Activated CD4-positive, alpha-beta T cell treated with anti-CD3 and anti-CD28 coated beads for 36 hours (primary cell): ENCODE results near the gene MGMT. TPM values are rescaled to one million over a fixed set of nuclear protein-coding genes. Genes with fewer than 3 reads are reported as not detected.

Experiments used
- ATAC-seq: fragments of 200-7000 bp; cut with Tn5 transposase; one replicate; pipeline ENCODE4 v1.10.0; 2021; ENCODE audit warnings: mild to moderate bottlenecking, moderate library complexity
- CTCF ChIA-PET: fragments of 350-600 bp; sonication (Branson Sonifier 250); formaldehyde crosslinking; loops from one replicate; lab custom pipeline; 2021; ENCODE audit warnings: antibody characterized with exemption; lab: Charles Lee
- POLR2A ChIA-PET: fragments of 350-600 bp; sonication (Branson Sonifier 250); formaldehyde crosslinking; loops from one replicate; lab custom pipeline; 2021; ENCODE audit warnings: antibody characterized with exemption, inconsistent platforms; lab: Charles Lee
- DNase-seq: peaks from one replicate; pipeline ENCODE4 v3.0.0-alpha.2; 2020
- H3K27ac Mint-ChIP-seq: one replicate; pipeline ENCODE4 v1.8.0; 2021; ENCODE audit warnings: mixed read lengths
- H3K27me3 Mint-ChIP-seq: one replicate; pipeline ENCODE4 v1.8.0; 2021; ENCODE audit warnings: mixed read lengths
- H3K36me3 Mint-ChIP-seq: one replicate; pipeline ENCODE4 v1.8.0; 2021; ENCODE audit warnings: low read depth, mixed read lengths
- H3K4me1 Mint-ChIP-seq: one replicate; pipeline ENCODE4 v1.8.0; 2021; ENCODE audit warnings: mixed read lengths
- H3K4me3 Mint-ChIP-seq: one replicate; pipeline ENCODE4 v1.8.0; 2021; ENCODE audit warnings: mild to moderate bottlenecking, moderate library complexity, mixed read lengths
- H3K9me3 Mint-ChIP-seq: one replicate; pipeline ENCODE4 v1.8.0; 2021; ENCODE audit warnings: low read depth, mixed read lengths
- intact Hi-C, 2 experiments: fragments of 100-400 bp; cut with DNase I in 1 of 2; cut with micrococcal nuclease in 1 of 2; formaldehyde crosslinking; loops; one replicate each; pipeline versions ENCODE4 v1.14.2 to v1.15.1; 2022 to 2024; cut with DNase I, micrococcal nuclease
- total RNA-seq, 2 experiments: library from RNA; stranded (reverse); gene quantifications; one replicate each; pipeline ENCODE4 v1.2.3, GENCODE V29; 2021

Gene MGMT
- total RNA-seq, 2 experiments from 2014 or later = 18.0 to 22.8 TPM

DNA sequence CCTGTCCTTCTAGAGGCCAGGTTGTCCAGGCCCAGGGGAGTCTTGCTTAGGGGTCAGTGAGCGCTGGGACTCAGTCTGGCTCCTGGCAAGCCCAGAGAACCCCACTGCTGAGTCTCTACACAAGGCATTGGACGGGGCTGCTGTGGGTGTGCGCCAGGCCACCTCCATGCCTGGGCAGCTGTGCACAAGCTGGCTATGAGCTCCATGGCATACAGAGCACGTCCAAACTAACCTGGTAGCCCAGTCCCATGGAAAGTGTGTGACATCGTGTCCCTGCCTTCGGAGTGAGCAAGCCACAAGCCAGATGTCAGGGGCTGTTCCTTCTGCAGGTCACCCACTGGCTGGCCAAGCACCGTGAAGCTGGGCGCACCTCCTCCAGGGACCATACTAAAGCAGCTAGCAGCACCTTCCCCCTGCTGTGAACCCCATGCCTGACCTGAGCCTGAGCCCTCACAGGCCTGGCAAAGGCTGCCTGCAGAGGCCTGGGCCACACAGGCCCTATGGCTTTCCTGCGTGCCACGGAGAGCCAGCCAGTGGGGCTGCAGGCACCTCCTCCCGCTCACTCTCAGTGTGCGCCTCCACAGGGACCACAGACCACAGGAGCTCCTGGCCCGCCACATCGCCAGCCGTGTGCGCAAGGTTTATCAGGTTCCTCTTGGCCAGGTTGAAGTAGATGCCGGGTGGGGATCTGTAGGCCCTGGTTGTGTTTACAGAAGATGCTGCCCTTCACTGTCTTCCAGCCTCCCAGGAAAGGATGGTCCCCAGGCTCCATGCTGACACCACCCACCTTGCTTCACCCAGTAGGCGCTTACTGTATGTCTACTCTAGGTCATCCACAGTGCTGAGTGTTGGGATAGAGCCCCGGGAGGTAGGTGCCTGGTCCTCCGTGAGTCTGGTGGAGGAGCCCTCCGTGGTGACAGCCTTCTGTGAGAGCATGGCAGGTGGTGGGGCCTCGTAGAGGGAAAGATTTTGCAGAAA is 277.4 kb downstream of the MGMT start:
- Mint-ChIP-seq H3K27ac (no peak overlapping the region), H3K27me3 (no peaks in the 10 kb centered on the region), H3K4me3 (no peak overlapping the region), H3K36me3 (peaks cover 48% of the 10 kb centered on the region), H3K9me3 (peaks cover 33% of the 10 kb centered on the region), H3K4me1 (no peaks in the 10 kb centered on the region)
- CTCF ChIA-PET = no interaction called here
- POLR2A ChIA-PET = no interaction called here
- intact Hi-C loops = no loop called here
- no peak for DNase-seq
- ATAC-seq = no peak

DNA sequence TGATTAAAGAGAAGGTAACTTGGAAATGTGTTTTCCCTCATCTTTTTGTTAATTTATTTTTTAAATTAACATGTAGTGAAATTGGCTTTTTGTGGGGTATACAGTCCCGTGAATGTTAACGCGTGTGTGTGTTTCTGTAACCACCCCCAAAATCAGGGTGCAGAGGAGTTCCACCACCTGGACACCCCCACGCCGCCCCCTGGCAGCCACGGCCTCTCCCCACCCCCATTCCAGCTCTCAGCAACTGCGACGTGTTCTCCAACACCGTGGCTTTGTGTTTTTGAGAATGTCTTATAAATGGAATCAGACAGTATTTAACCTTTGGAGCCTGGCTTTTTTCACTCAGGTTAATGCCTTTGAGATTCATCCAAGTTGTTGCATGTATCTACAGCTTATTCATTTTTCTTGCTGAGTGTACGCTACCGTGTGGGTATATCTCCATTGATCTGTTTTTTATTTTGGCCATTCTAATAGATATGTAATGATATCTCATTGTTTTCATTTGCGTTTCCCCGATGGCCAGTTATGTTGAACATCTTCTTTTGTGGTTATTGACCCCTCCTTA is 278.2 kb downstream of the MGMT start:
- Mint-ChIP-seq H3K9me3 (peaks cover 31% of the 10 kb centered on the region), H3K27me3 (no peaks in the 10 kb centered on the region), H3K4me1 (no peaks in the 10 kb centered on the region), H3K36me3 (peaks cover 41% of the 10 kb centered on the region), H3K4me3 (no peak overlapping the region), H3K27ac (no peak overlapping the region)
- ChIA-PET CTCF (no interaction called here), POLR2A (interaction anchor here (0.6 kb wide), 1 partner anchor 477 kb away, joined by 4 read pairs; no protein-coding TSS in a partner anchor)
- intact Hi-C loops = no loop called here
- no peak for DNase-seq
- no peak for ATAC-seq

DNA sequence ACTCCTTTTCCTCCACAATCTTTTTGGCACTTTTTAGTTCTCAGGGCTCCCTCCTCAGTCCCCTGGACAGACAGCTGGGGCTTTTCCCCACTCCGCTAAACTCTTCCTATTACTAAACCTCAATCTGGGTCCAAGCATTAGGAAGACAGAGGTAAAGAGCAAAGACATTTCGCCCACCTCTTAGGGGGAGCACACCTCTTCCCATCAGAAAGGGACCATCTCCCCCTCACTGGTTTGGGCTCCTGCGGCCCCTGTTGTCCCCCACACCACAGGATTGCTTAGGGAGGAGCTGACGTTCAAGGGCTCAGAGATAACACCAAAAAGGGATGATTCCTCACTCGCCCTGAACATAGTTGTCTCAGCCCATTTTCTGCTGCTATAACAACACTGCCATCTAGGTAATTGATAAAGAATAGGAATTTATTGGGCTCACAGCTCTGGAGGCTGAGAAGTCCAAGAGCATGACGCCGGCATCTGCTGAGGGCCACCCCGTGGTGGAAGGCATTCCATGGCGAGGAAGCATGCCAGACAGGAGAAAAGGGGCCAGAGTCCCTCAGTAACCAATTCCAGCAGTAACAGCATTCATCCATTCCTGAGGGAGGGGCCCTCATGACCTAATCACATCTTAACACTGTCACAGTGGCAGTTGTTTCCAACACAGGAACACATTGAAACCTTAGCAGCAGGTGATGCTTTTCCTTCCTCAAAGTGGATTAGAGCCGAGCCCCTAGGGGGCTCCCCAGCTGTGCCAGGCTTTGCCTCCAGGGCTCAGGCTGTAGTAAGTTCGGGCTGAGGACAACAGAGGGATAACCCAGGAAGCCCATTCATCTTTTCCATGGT is 287.4 kb downstream of the MGMT start:
- peaks cover 10% of the 10 kb centered on the region for H3K4me1 Mint-ChIP-seq
- ChIA-PET CTCF (no interaction called here), POLR2A (no interaction called here)
- H3K27ac Mint-ChIP-seq = no peak overlapping the region
- DNase-seq = no peak
- intact Hi-C loops = no loop called here
- no peak for ATAC-seq
- H3K36me3 Mint-ChIP-seq = peaks cover 28% of the 10 kb centered on the region
- H3K4me3 Mint-ChIP-seq = no peak overlapping the region
- H3K9me3 Mint-ChIP-seq = peaks cover 20% of the 10 kb centered on the region
- H3K27me3 Mint-ChIP-seq = no peaks in the 10 kb centered on the region

DNA sequence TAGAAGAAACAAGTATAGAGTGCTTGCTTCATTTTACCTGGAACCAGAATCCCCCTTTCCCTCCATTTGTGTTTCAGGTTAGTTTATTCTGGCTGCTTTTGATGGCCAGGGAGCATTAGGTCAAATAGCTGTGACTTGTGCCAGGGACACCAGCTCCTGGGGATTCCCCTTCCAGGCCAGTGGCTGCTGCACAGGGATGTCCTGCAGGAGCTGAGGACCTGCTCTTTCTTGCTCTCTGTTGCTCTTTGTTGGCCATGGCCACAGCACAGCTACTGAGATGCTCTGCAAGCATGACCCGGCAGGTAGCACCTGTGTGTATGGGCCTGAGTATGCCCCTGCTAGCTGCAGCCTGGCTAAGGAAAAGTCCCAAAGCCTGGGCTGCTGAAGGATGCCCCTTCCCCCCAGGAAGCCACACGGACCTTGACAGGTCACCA is 288.1 kb downstream of the MGMT start:
- no peak for DNase-seq
- POLR2A ChIA-PET = interaction anchor here (0.6 kb wide), 1 partner anchor 49 kb away, joined by 3 read pairs; no protein-coding TSS in a partner anchor
- CTCF ChIA-PET = interaction anchor here (0.6 to 0.7 kb wide), 2 partner anchors 25 to 44 kb away, joined by 3 read pairs; no protein-coding TSS in a partner anchor
- no peak overlapping the region for H3K27ac Mint-ChIP-seq
- H3K36me3 Mint-ChIP-seq = peaks cover 32% of the 10 kb centered on the region
- peaks cover 10% of the 10 kb centered on the region for H3K4me1 Mint-ChIP-seq
- intact Hi-C loops = no loop called here
- ATAC-seq = no peak
- H3K9me3 Mint-ChIP-seq = peaks cover 17% of the 10 kb centered on the region
- H3K27me3 Mint-ChIP-seq = no peaks in the 10 kb centered on the region
- H3K4me3 Mint-ChIP-seq = no peak overlapping the region

DNA sequence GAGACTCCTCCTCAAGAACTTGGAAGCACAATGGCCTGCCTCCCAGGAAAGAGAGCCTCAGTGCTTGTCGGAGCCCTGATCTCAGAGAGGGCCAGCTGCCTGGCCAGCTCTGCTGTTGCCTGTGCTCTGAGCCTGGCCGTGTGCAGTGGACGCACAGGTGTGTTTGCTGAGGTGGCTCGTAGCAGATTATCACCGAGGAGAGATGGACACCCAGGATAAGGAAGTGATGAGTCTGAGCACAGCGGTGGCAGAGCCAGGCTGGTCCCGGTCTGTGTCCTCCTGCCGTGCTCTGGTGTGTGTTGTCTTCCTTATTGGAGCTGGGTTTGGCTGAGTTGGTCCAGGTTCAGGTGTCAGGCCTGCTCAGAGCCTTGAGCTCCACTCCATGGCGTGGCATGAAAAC is 288.6 kb downstream of the MGMT start:
- Mint-ChIP-seq H3K9me3 (peaks cover 14% of the 10 kb centered on the region), H3K27ac (no peak overlapping the region), H3K36me3 (peaks cover 35% of the 10 kb centered on the region), H3K4me1 (peaks cover 10% of the 10 kb centered on the region), H3K27me3 (no peaks in the 10 kb centered on the region), H3K4me3 (no peak overlapping the region)
- intact Hi-C loops = no loop called here
- CTCF ChIA-PET = interaction anchor here (0.6 to 0.7 kb wide), 2 partner anchors 25 to 44 kb away, joined by 3 read pairs; no protein-coding TSS in a partner anchor
- ATAC-seq (no peak), DNase-seq (no peak)
- POLR2A ChIA-PET = interaction anchor here (0.6 kb wide), 1 partner anchor 50 kb away, joined by 3 read pairs; no protein-coding TSS in a partner anchor

DNA sequence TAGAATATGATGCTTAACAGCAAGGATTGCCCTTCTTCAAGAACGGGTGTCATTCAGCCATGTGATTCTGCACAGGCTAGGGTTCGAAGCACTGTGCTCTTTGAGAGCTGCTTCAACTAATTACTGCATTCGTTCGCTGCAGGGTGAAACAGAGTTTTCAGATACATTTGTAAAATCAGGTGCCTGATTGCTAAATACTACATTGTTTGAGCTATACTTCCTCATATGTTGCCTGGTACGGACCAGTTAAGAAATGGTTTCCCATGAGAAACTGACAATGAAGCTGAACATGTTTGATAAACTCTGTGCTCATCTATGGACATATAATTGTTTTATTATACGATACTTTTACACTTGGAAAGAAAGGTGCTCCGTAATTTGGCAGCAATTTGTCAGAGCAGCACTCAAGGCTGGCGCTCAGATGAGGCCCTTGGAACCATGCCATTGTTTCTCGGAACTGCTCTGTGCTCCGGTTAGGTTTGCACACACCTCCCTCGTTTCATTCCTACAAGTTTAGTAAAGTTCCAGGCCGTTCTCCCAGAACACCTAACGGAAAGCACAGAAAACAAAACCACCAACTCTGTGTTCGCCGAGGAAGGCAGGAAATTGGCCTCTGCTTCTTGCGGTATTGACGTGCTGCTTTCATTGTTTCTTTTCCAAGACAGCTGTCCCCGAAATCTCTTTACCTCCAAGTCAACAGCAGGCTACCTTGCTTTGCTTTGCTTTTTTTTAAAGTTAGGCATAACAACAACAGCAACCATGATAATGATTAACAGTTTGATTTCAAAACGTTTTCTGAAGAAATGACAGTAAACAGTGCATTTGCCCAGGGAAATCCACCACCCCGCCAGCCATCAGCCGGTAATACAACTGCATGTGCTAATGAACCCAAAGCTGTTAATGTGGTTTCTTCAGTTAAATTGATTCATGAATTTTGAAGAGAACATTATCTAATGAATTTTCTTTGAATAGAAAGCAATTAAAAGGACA is 290.2 kb downstream of the MGMT start:
- Mint-ChIP-seq H3K4me3 (peak overlapping the region; percentile 14), H3K36me3 (peaks cover 43% of the 10 kb centered on the region), H3K9me3 (peaks cover 8% of the 10 kb centered on the region), H3K27me3 (no peaks in the 10 kb centered on the region), H3K4me1 (peaks cover 10% of the 10 kb centered on the region), H3K27ac (no peak overlapping the region)
- DNase-seq = no peak
- POLR2A ChIA-PET = no interaction called here
- CTCF ChIA-PET = no interaction called here
- no peak for ATAC-seq
- intact Hi-C loops = no loop called here

DNA sequence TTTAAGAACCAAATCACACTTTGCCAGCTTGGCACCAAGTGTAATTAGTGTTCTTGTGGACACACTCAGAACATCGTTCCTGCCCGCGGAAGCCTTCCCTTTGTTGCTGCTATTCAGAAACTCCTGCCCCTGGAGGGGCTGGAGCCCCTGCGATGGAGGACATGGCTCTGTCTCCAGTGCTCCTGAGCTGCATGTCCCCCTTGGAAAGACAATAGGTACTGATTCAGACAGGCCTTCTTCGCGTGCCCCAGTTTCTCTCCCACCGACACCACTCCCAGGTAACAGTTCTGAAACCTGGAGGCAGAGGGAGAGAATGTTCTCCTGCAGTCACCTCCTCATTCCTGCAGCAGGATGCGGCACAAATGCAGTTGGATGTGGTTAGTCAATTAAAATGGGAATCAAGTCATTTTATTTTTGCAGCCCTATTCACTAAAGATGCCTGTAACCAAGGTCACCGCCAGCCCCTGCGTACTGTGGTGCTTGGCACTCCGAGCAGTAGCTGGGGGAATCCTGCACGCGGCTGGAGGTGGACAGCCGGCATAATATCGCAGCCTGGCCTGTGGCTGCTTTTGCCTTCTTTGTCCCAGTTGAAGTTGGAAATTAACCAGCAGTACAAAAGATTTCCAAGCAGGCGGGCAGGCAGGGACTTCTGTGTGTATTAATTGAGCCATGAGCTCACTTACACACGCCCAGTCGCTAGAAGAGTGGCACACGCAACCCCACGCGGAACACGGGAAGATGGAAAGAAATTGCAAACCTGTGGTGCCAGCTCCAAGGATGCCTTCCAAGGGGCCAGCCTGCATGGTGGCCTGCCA is 291.4 kb downstream of the MGMT start:
- ATAC-seq (no peak), DNase-seq (no peak)
- no peak overlapping the region for H3K4me3 Mint-ChIP-seq
- ChIA-PET CTCF (no interaction called here), POLR2A (no interaction called here)
- H3K36me3 Mint-ChIP-seq = peaks cover 42% of the 10 kb centered on the region
- intact Hi-C loops = no loop called here
- H3K27me3 Mint-ChIP-seq = no peaks in the 10 kb centered on the region
- H3K4me1 Mint-ChIP-seq = peaks cover 10% of the 10 kb centered on the region
- H3K9me3 Mint-ChIP-seq = peaks cover 2% of the 10 kb centered on the region
- no peak overlapping the region for H3K27ac Mint-ChIP-seq

DNA sequence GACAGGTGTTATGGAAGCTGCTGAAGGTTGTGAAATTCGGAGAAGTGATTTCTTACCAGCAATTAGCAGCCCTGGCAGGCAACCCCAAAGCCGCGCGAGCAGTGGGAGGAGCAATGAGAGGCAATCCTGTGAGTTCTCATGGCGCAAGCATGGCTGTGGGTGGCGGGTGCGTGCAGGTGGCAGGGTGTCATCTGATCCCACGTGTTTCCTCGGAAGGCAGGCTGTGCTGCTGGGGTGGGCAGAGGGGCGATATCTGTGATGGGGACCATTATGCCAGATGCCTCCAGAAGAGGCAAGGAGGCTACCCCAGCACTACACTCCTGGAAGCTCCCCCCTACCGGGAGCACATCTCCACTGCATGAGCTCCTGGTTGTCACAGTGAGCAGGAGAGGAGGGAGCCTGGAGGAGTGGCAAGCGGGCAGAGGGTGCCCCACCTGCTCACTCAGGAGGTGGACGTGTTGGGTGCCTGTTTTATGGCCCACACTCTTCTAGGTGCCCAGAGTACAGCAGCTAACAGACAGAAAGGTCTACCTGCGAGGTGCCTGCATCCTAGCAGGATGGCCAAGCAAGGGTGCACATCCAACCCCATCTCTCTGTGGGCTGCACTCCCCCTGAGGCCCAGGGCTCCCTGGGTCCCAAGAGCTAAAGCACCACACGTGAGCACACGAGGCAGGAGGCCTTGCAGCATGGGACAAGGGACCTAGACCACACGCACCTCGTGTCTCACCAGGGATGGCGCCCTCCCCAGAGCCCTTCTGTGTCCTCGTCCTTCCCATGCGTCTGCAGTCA is 292.4 kb downstream of the MGMT start:
- H3K27me3 Mint-ChIP-seq = no peaks in the 10 kb centered on the region
- POLR2A ChIA-PET = no interaction called here
- H3K4me1 Mint-ChIP-seq = peaks cover 10% of the 10 kb centered on the region
- DNase-seq (no peak), ATAC-seq (no peak)
- intact Hi-C loops = no loop called here
- peaks cover 36% of the 10 kb centered on the region for H3K36me3 Mint-ChIP-seq
- CTCF ChIA-PET = no interaction called here
- H3K4me3 Mint-ChIP-seq = no peak overlapping the region
- H3K9me3 Mint-ChIP-seq = no peaks in the 10 kb centered on the region
- no peak overlapping the region for H3K27ac Mint-ChIP-seq

DNA sequence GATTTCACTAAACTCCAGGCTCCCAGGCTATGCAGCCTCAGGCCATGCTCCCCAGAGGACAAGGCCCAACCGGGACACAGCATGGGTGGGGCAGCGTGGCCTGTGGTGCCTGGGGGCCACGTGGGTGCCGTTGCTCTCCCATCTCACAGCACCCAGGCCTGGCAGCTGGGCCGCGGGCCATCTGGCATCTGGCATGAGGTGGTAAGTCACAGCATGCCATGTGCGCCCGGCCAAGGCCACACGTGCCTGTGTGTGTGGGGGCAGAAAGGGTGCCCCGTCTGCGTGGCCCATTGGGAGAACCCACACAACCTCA is 292.9 kb downstream of the MGMT start:
- intact Hi-C loops = no loop called here
- POLR2A ChIA-PET = no interaction called here
- H3K27ac Mint-ChIP-seq = no peak overlapping the region
- H3K36me3 Mint-ChIP-seq = peaks cover 36% of the 10 kb centered on the region
- H3K27me3 Mint-ChIP-seq = no peaks in the 10 kb centered on the region
- H3K4me3 Mint-ChIP-seq = no peak overlapping the region
- DNase-seq (no peak), ATAC-seq (no peak)
- H3K9me3 Mint-ChIP-seq = no peaks in the 10 kb centered on the region
- CTCF ChIA-PET = no interaction called here
- peaks cover 10% of the 10 kb centered on the region for H3K4me1 Mint-ChIP-seq
